Suprapubic skin (tissue), 4 donors: ENCODE measurements around the gene RPL10A.

Source experiments
- POLR2A ChIP-seq, 2 donors: fragments of 450-650 bp; IDR thresholded peaks; one replicate each; pipeline ENCODE4 v1.6.1; 2017; ENCODE audit warnings: antibody characterized with exemption in 2 of 2, mild to moderate bottlenecking in 2 of 2, moderate library complexity in 2 of 2
- POLR2AphosphoS5 ChIP-seq, 3 donors: sonication (generic); formaldehyde crosslinking; IDR thresholded peaks; one replicate each; pipeline ENCODE4 v1.6.1; 2017; ENCODE audit warnings: antibody characterized with exemption in 3 of 3
- TF ChIP-seq, protein P1 (sequence below), 2 donors: fragments of 200-600 bp in 1 of 2; fragments of 450-650 bp in 1 of 2; sonication (generic) in 1 of 2; IDR thresholded peaks; one replicate each; pipeline ENCODE4 v1.5.1; 2016 to 2019; ENCODE audit warnings: antibody characterized with exemption in 2 of 2, mild to moderate bottlenecking in 1 of 2, moderate library complexity in 1 of 2

DNA sequence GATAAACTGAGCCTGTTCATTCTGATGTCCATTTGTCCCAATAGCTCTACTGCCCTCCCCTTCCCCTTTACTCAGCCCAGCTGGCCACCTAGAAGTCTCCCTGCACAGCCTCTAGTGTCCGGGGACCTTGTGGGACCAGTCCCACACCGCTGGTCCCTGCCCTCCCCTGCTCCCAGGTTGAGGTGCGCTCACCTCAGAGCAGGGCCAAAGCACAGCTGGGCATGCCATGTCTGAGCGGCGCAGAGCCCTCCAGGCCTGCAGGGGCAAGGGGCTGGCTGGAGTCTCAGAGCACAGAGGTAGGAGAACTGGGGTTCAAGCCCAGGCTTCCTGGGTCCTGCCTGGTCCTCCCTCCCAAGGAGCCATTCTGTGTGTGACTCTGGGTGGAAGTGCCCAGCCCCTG, 40.8 kb upstream of the RPL10A start:
- TF ChIP-seq, protein P1, sequence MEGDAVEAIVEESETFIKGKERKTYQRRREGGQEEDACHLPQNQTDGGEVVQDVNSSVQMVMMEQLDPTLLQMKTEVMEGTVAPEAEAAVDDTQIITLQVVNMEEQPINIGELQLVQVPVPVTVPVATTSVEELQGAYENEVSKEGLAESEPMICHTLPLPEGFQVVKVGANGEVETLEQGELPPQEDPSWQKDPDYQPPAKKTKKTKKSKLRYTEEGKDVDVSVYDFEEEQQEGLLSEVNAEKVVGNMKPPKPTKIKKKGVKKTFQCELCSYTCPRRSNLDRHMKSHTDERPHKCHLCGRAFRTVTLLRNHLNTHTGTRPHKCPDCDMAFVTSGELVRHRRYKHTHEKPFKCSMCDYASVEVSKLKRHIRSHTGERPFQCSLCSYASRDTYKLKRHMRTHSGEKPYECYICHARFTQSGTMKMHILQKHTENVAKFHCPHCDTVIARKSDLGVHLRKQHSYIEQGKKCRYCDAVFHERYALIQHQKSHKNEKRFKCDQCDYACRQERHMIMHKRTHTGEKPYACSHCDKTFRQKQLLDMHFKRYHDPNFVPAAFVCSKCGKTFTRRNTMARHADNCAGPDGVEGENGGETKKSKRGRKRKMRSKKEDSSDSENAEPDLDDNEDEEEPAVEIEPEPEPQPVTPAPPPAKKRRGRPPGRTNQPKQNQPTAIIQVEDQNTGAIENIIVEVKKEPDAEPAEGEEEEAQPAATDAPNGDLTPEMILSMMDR (IDR thresholded peaks at IDR 0.05): no peak
- TF ChIP-seq POLR2AphosphoS5 (IDR thresholded peaks at IDR 0.05) (no peak), POLR2A (IDR thresholded peaks at IDR 0.05) (no peak)
